Measurements from ENCODE around the gene THAP12.
"Not testable (repeated sequence)": the region's sequence is repeated elsewhere in the genome, so short reads cannot be mapped to it uniquely, and the experiment has no call there.

THAP12 gene

GRCh38 chr11:76323804-76324203 lies 57.1 kb downstream of the THAP12 start:
- DNase-seq: no peak

- DNase-seq: not testable (repeated sequence)
These were observed 57.6 kb downstream of the THAP12 start for GRCh38 chr11:76323375-76323774.

GRCh38 chr11:76322942-76323341 lies 58.0 kb downstream of the THAP12 start:
- no peak for DNase-seq

- DNase-seq: no peak
These were observed 58.4 kb downstream of the THAP12 start for GRCh38 chr11:76322540-76322939.

GRCh38 chr11:76321820-76322524 lies 59.0 kb downstream of the THAP12 start:
- DNase-seq: no peak

- no peak for DNase-seq
These were observed 59.6 kb downstream of the THAP12 start for GRCh38 chr11:76321340-76321739.

GRCh38 chr11:76320929-76321328 lies 60.0 kb downstream of the THAP12 start:
- DNase-seq: no peak

- not testable (repeated sequence) for DNase-seq
These were observed 61.1 kb downstream of the THAP12 start for GRCh38 chr11:76319798-76320197.

- DNase-seq: peak; percentile 80
These were observed 62.1 kb downstream of the THAP12 start for GRCh38 chr11:76318744-76319384.

GRCh38 chr11:76317296-76317695 lies 63.6 kb downstream of the THAP12 start:
- DNase-seq: no peak

- DNase-seq: no peak
These were observed 64.2 kb downstream of the THAP12 start for GRCh38 chr11:76316726-76317125.

- DNase-seq: no peak
These were observed 65.6 kb downstream of the THAP12 start for GRCh38 chr11:76315182-76315853.

GRCh38 chr11:76314741-76315090 lies 66.2 kb downstream of the THAP12 start:
- no peak for DNase-seq

GRCh38 chr11:76313913-76314740 lies 66.8 kb downstream of the THAP12 start:
- no peak for DNase-seq

GRCh38 chr11:76313271-76313670 lies 67.7 kb downstream of the THAP12 start:
- DNase-seq: no peak

- no peak for DNase-seq
These were observed 69.9 kb downstream of the THAP12 start for GRCh38 chr11:76310832-76311595.

GRCh38 chr11:76307978-76308747 lies 72.8 kb downstream of the THAP12 start:
- no peak for DNase-seq

- DNase-seq: no peak
These were observed 73.5 kb downstream of the THAP12 start for GRCh38 chr11:76307396-76307795.

GRCh38 chr11:76303399-76303798 lies 77.5 kb downstream of the THAP12 start:
- DNase-seq: no peak

GRCh38 chr11:76302996-76303395 lies 77.9 kb downstream of the THAP12 start:
- no peak for DNase-seq

All from CD4-positive, alpha-beta T cell treated with Interleukin-15 for 1 hour (primary cell).